GM12878 (cell line): ENCODE measurements around the gene NUMA1. TPM values are rescaled to one million over a fixed set of nuclear protein-coding genes. Genes with fewer than 3 reads are reported as not detected.

Source experiments
- ATAC-seq: fragments of 200-7000 bp; cut with Tn5 transposase; 3 replicates; pipeline ENCODE4 v1.9.1; 2020; ENCODE audit warnings: mild to moderate bottlenecking, moderate library complexity
- BruUV-seq: library from RNA; stranded (reverse); fragments of 400-500 nt; replicated peaks from 2 replicates; lab custom pipeline; 2021; lab: Mats Ljungman, UMichigan
- CTCF ChIA-PET: fragments of 300-600 bp; sonication (Branson Sonifier 250); formaldehyde crosslinking; extraction: SDS; loops from one replicate; lab custom pipeline; 2021; ENCODE audit warnings: inconsistent platforms; lab: Yijun Ruan, JAX
- POLR2A ChIA-PET: fragments of 350-600 bp; formaldehyde crosslinking; extraction: SDS; loops from one replicate; lab custom pipeline; 2021; ENCODE audit warnings: inconsistent platforms; lab: Charles Lee
- RAD21 ChIA-PET: fragments of 300-600 bp; sonication (Branson Sonifier 250); formaldehyde crosslinking; loops from one replicate; lab custom pipeline; 2023; ENCODE audit warnings: antibody characterized with exemption; ENCODE audit not compliant: unreplicated experiment; lab: Charles Lee
- SMC1A ChIA-PET: fragments of 300-600 bp; sonication (Branson Sonifier 250); formaldehyde crosslinking; loops from one replicate; lab custom pipeline; 2023; ENCODE audit not compliant: unreplicated experiment, uncharacterized antibody; lab: Charles Lee
- DNase-seq: peaks from one replicate; pipeline ENCODE4 v3.0.0-alpha.2; 2011; ENCODE audit warnings: low read depth, low spot score
- FAIRE-seq: peaks from 3 replicates; lab custom pipeline; 2011; peaks lifted over from hg19 to GRCh38; lab: Jason Lieb, UNC
- H2AFZ ChIP-seq: 2 replicates; pipeline ENCODE4 v1.6.0; 2011; ENCODE audit warnings: low read depth, low read length, control low read depth; ENCODE audit not compliant: control insufficient read depth
- H3K27ac ChIP-seq: 2 replicates; pipeline ENCODE4 v1.5.1; 2011; ENCODE audit warnings: control low read depth; ENCODE audit not compliant: control insufficient read depth, insufficient read depth
- H3K27me3 ChIP-seq, 2 experiments: replicated peaks in 1 of 2; 2 replicates each; pipeline versions ENCODE4 v1.6.0 to v1.6.1; 2011; ENCODE audit warnings: low read length in 1 of 2; ENCODE audit not compliant: control insufficient read depth in 2 of 2, insufficient read depth in 2 of 2
- H3K36me3 ChIP-seq, 2 experiments: 2 replicates each; pipeline ENCODE4 v1.5.1; 2011; ENCODE audit warnings: low read length in 1 of 2; ENCODE audit not compliant: control insufficient read depth in 2 of 2, insufficient read depth in 2 of 2
- H3K4me1 ChIP-seq: 2 replicates; pipeline ENCODE4 v1.6.1; 2011; ENCODE audit warnings: mild to moderate bottlenecking, low read length, moderate library complexity, mixed read lengths; ENCODE audit not compliant: control insufficient read depth, insufficient read depth
- H3K4me2 ChIP-seq: 2 replicates; pipeline ENCODE4 v1.6.0; 2011; ENCODE audit warnings: control low read depth; ENCODE audit not compliant: control insufficient read depth, insufficient read depth
- H3K4me3 ChIP-seq: fragments of 200-600 bp; sonication (generic); 2 replicates; pipeline ENCODE4 v1.5.1; 2016
- H3K79me2 ChIP-seq: 2 replicates; pipeline ENCODE4 v1.6.0; 2011; ENCODE audit warnings: low read length; ENCODE audit not compliant: control insufficient read depth, insufficient read depth
- H3K9ac ChIP-seq: 2 replicates; pipeline ENCODE4 v1.8.0; 2011; ENCODE audit warnings: low read length, control low read depth, mixed read lengths; ENCODE audit not compliant: control insufficient read depth, insufficient read depth
- H3K9me3 ChIP-seq: replicated peaks from 3 replicates; pipeline ENCODE4 v1.5.1; 2011; ENCODE audit warnings: mild to moderate bottlenecking, low read length; ENCODE audit not compliant: control insufficient read depth, insufficient read depth
- H4K20me1 ChIP-seq: 2 replicates; pipeline ENCODE4 v1.6.0; 2011; ENCODE audit not compliant: control insufficient read depth, insufficient read depth
- CBX5 ChIP-seq: sonication (generic); IDR thresholded peaks from 2 replicates; pipeline ENCODE4 v1.6.1; 2016; ENCODE audit warnings: low read depth, moderate library complexity, mild to moderate bottlenecking, inconsistent platforms
- CEBPB ChIP-seq, 2 experiments: fragments of 150-350 bp in 1 of 2; IDR thresholded peaks; 2 replicates each; pipeline ENCODE4 v1.6.1; 2012 to 2014; ENCODE audit warnings: low read depth in 2 of 2, low read length in 2 of 2, borderline replicate concordance in 1 of 2, inconsistent platforms in 1 of 2
- CHD4 ChIP-seq: fragments of 200-600 bp; sonication (generic); IDR thresholded peaks from 2 replicates; pipeline ENCODE4 v1.6.1; 2016; ENCODE audit warnings: mild to moderate bottlenecking
- EP300 ChIP-seq, 2 experiments: fragments of 150-350 bp in 1 of 2; IDR thresholded peaks; 2 replicates each; pipeline ENCODE4 v1.6.1; 2011 to 2012; ENCODE audit warnings: low read depth in 2 of 2, low read length in 2 of 2, borderline replicate concordance in 1 of 2, improper control_type of control experiment in 1 of 2, inconsistent platforms in 1 of 2; ENCODE audit not compliant: control insufficient read depth in 1 of 2
- ESRRA ChIP-seq: IDR thresholded peaks from 2 replicates; pipeline ENCODE4 v1.6.1; 2012; ENCODE audit warnings: mild to moderate bottlenecking, low read length, improper control_type of control experiment
- HCFC1 ChIP-seq: fragments of 150-350 bp; IDR thresholded peaks from 2 replicates; pipeline ENCODE4 v1.6.1; 2014; ENCODE audit warnings: low read length
- IKZF1 ChIP-seq: fragments of 450-650 bp; conservative IDR thresholded peaks from 2 replicates; pipeline ENCODE4 v1.6.1; 2017; ENCODE audit warnings: antibody characterized with exemption, mild to moderate bottlenecking
- IKZF2 ChIP-seq, 2 experiments: fragments of 450-650 bp; IDR thresholded peaks; 2 replicates each; pipeline ENCODE4 v1.6.1; 2017; ENCODE audit warnings: mild to moderate bottlenecking in 2 of 2, moderate library complexity in 2 of 2
- JUND ChIP-seq: IDR thresholded peaks from 2 replicates; pipeline ENCODE4 v1.6.1; 2012; ENCODE audit warnings: low read depth, mild to moderate bottlenecking, low read length, improper control_type of control experiment, moderate library complexity
- KLF5 ChIP-seq: fragments of 450-650 bp; IDR thresholded peaks from 2 replicates; pipeline ENCODE4 v1.6.1; 2014; ENCODE audit warnings: mild to moderate bottlenecking; ENCODE audit not compliant: partially characterized antibody
- MEF2A ChIP-seq: IDR thresholded peaks from 2 replicates; pipeline ENCODE4 v1.6.1; 2011; ENCODE audit warnings: low read depth, mild to moderate bottlenecking, low read length, moderate library complexity; ENCODE audit not compliant: insufficient read depth
- PRDM15 ChIP-seq: fragments of 450-650 bp; formaldehyde crosslinking; IDR thresholded peaks from 2 replicates; pipeline ENCODE4 v1.4.0; 2020; ENCODE audit warnings: mild to moderate bottlenecking, moderate library complexity
- RCOR1 ChIP-seq: conservative IDR thresholded peaks from 2 replicates; pipeline ENCODE4 v1.6.1; 2012; ENCODE audit warnings: low read depth, low read length, improper control_type of control experiment
- SMARCA5 ChIP-seq: fragments of 450-650 bp; IDR thresholded peaks from 2 replicates; pipeline ENCODE4 v1.6.1; 2017; ENCODE audit warnings: mild to moderate bottlenecking
- SREBF2 ChIP-seq: IDR thresholded peaks from 2 replicates; pipeline ENCODE4 v1.6.1; 2012; ENCODE audit warnings: mild to moderate bottlenecking, low read length
- SUZ12 ChIP-seq: fragments of 200-600 bp; sonication (generic); IDR thresholded peaks from one replicate; pipeline ENCODE4 v1.6.1; 2018; ENCODE audit warnings: antibody characterized with exemption, mild to moderate bottlenecking; ENCODE audit not compliant: unreplicated experiment
- ZBED1 ChIP-seq: IDR thresholded peaks from 2 replicates; pipeline ENCODE4 v1.6.1; 2016; ENCODE audit warnings: borderline replicate concordance
- WGBS: methylation state at CpG from one replicate; pipeline ENCODE4 v1.1.6; 2016; ENCODE audit warnings: low lambda C conversion rate; ENCODE audit not compliant: insufficient replicate concordance, insufficient coverage; ENCODE audit errors: missing lambda C conversion rate; 5-methylcytosine and 5-hydroxymethylcytosine counted together
- in situ Hi-C: fragments of 300-500 bp; cut with MboI; formaldehyde crosslinking; loops from 9 replicates; pipeline ENCODE4 v1.14.3; 2018; ENCODE audit warnings: mixed read lengths
- intact Hi-C: fragments of 100-400 bp; cut with micrococcal nuclease; formaldehyde crosslinking; loops from one replicate; pipeline ENCODE4 v1.14.2; 2022; ENCODE audit not compliant: unreplicated experiment
- polyA plus RNA-seq, 11 experiments: library from polyadenylated mRNA; depleted of rRNA in 4 of 11; unstranded in 6 of 11; stranded (reverse) in 5 of 11; fragments of >200 nt; fragmentation: Nextera tagmentation in 4 of 11; fragmentation: Illumina TruSeq in 1 of 11; extraction: Ambion mirVana in 4 of 11; extraction: Trizol in 1 of 11; gene quantifications; 1 replicate in 1 of 11; 2 replicates in 10 of 11; pipeline versions ENCODE4 v1.2.1 to v1.2.3, GENCODE V29; 2011 to 2016; ENCODE audit warnings: inconsistent platforms in 2 of 11, missing spikeins in 2 of 11, low read depth in 1 of 11
- total RNA-seq, 4 experiments: library from RNA; depleted of rRNA in 3 of 4; stranded (reverse); fragments of >200 nt in 3 of 4; fragmentation: Illumina TruSeq in 1 of 4; extraction: Trizol in 1 of 4; gene quantifications; 2 replicates each; pipeline versions ENCODE4 v1.2.1 to v1.2.3, GENCODE V29; 2013 to 2021

The NUMA1 gene
- total and polyA plus RNA-seq, 10 of the 15 experiments (the other 5 are each of a cell fraction or from before 2014, with no cell fraction given) = 5.5 to 111 (median 61.0) TPM

DNA sequence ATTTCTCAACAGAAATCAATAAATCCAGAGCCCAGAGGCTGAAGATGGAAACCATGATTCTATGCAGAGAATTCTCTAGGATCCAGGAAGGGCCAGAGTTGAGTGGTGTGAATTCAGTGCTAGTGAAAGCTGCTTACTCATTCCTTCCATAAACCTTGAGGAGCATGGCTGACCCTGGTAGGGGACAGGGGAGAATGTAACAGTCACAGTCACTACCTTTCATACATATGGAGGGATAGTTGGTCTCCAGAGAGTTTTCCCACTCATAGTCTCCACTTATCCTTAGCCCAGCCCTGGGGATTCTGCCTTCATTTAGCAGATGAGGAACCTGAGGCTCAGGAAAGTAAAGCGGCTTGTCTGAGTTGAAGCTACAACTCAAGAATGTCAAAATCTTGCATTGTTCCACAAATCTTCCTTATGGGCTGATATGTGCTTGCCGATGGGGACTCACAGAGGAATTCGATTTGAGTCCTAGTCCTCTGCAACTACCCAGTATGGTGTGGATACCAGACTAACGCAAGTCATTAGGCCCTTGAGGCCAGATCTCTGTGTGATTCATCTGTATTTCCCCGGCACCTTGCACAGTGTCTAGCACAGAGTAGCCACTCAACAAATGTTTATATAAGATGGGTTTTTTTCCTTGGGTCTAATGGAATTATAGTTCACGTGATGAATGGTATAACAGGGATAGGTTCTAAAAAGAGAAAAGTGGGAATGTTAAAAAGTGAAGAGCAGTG lies 35.8 kb upstream of the NUMA1 start:
- ChIA-PET POLR2A (no interaction called here), RAD21 (no interaction called here), SMC1A (interaction anchor here (0.7 kb wide), 1 partner anchor 14 kb away, joined by 3 read pairs; no protein-coding TSS in a partner anchor), CTCF (no interaction called here)
- no peak for TF ChIP-seq CEBPB (IDR thresholded peaks at IDR 0.05; ENCODE audit: borderline replicate concordance in 1 of 2, low read depth in 2 of 2, low read length in 2 of 2)
- TF ChIP-seq KLF5 = no peak
- TF ChIP-seq SUZ12 = no peak
- TF ChIP-seq SMARCA5 = no peak
- TF ChIP-seq IKZF1 = no peak
- no peak for TF ChIP-seq EP300 (IDR thresholded peaks at IDR 0.05; ENCODE audit: borderline replicate concordance in 1 of 2, control insufficient read depth in 1 of 2, low read depth in 2 of 2, low read length in 2 of 2)
- TF ChIP-seq PRDM15 = no peak
- TF ChIP-seq CBX5 = no peak
- no peak for TF ChIP-seq ZBED1
- no peak for TF ChIP-seq CHD4
- TF ChIP-seq HCFC1 = no peak
- no peak for TF ChIP-seq IKZF2 (IDR thresholded peaks at IDR 0.05)
- TF ChIP-seq MEF2A = no peak
- no peak for TF ChIP-seq SREBF2
- no peak for TF ChIP-seq RCOR1
- no peak for TF ChIP-seq JUND
- TF ChIP-seq ESRRA = no peak
- Histone ChIP-seq H3K79me2 (peaks cover 5% of the 10 kb centered on the region), H2AFZ (no peak overlapping the region), H4K20me1 (no peaks in the 10 kb centered on the region), H3K4me1 (peaks cover 7% of the 10 kb centered on the region), H3K4me2 (no peak overlapping the region), H3K27ac (no peak overlapping the region), H3K9ac (no peak overlapping the region), H3K4me3 (no peak overlapping the region), H3K27me3 (no peaks in the 10 kb centered on the region), H3K9me3 (no peaks in the 10 kb centered on the region), H3K36me3 (no peaks in the 10 kb centered on the region)
- WGBS = 76% methylated on average over 6 of the region's 6 CpGs
- DNase-seq (no peak), FAIRE-seq (no peak), ATAC-seq (no peak)
- in situ Hi-C loops = no loop called here
- intact Hi-C loops = no loop called here
- no TSS peak for BruUV-seq
